WTC11 (cell line): Measurements from ENCODE around the gene HBG1. TPM values are rescaled to one million over a fixed set of nuclear protein-coding genes. Genes with fewer than 3 reads are reported as not detected.

Experiments used
- ATAC-seq: fragments of 200-7000 bp; cut with Tn5 transposase; 2 replicates; pipeline ENCODE4 v1.10.0; 2021; ENCODE audit warnings: mild to moderate bottlenecking, moderate library complexity
- CTCF ChIA-PET: fragments of 300-600 bp; sonication (Branson Sonifier 250); formaldehyde crosslinking; loops from one replicate; lab custom pipeline; 2021; ENCODE audit warnings: antibody characterized with exemption; lab: Charles Lee
- POLR2A ChIA-PET: fragments of 350-600 bp; sonication (Branson Sonifier 250); formaldehyde crosslinking; loops from one replicate; lab custom pipeline; 2021; ENCODE audit warnings: antibody characterized with exemption; lab: Charles Lee
- DNase-seq: peaks from one replicate; pipeline ENCODE4 v3.0.0; 2021; ENCODE audit warnings: low spot score
- H3K27ac Mint-ChIP-seq: 2 replicates; pipeline ENCODE4 v1.8.0; 2021; ENCODE audit warnings: mixed read lengths
- H3K27me3 Mint-ChIP-seq: 2 replicates; pipeline ENCODE4 v1.8.0; 2021; ENCODE audit warnings: low read depth, mild to moderate bottlenecking, moderate library complexity, mixed read lengths
- H3K36me3 Mint-ChIP-seq: 2 replicates; pipeline ENCODE4 v1.8.0; 2021; ENCODE audit warnings: mixed read lengths
- H3K4me1 Mint-ChIP-seq: 2 replicates; pipeline ENCODE4 v1.8.0; 2022; ENCODE audit warnings: mixed read lengths
- H3K4me3 Mint-ChIP-seq: 2 replicates; pipeline ENCODE4 v1.8.0; 2021; ENCODE audit warnings: mild to moderate bottlenecking, moderate library complexity, mixed read lengths
- H3K9me3 Mint-ChIP-seq: 2 replicates; pipeline ENCODE4 v1.8.0; 2021; ENCODE audit warnings: mixed read lengths
- AR ChIP-seq: fragments of 250-450 bp; sonication (Bioruptor Pico); IDR thresholded peaks from 2 replicates; pipeline ENCODE4 v1.9.0; 2021; ENCODE audit warnings: mild to moderate bottlenecking
- ATF3 ChIP-seq: sonication (generic); formaldehyde crosslinking; conservative IDR thresholded peaks from 2 replicates; pipeline ENCODE4 v1.8.1; 2022; ENCODE audit warnings: mild to moderate bottlenecking, missing genetic modification reagents
- ATF6 ChIP-seq: sonication (generic); formaldehyde crosslinking; IDR thresholded peaks from 2 replicates; pipeline ENCODE4 v1.8.1; 2023; ENCODE audit warnings: mild to moderate bottlenecking, missing genetic modification reagents
- CDX4 ChIP-seq: fragments of 250-450 bp; sonication (Bioruptor Pico); IDR thresholded peaks from 2 replicates; pipeline ENCODE4 v1.9.0; 2021; ENCODE audit warnings: moderate library complexity, mild to moderate bottlenecking, inconsistent platforms, borderline replicate concordance
- CTCF ChIP-seq: fragments of 200-600 bp; IDR thresholded peaks from 2 replicates; pipeline ENCODE4 v1.8.0; 2022; ENCODE audit warnings: antibody characterized with exemption
- ELF4 ChIP-seq: sonication (generic); formaldehyde crosslinking; IDR thresholded peaks from 2 replicates; pipeline ENCODE4 v1.8.1; 2022; ENCODE audit warnings: low read depth, mild to moderate bottlenecking, moderate library complexity, missing genetic modification reagents
- ERG ChIP-seq: fragments of 250-450 bp; sonication (Bioruptor Pico); IDR thresholded peaks from 2 replicates; pipeline ENCODE4 v1.8.0; 2021; ENCODE audit warnings: mild to moderate bottlenecking
- ESRRA ChIP-seq: sonication (generic); formaldehyde crosslinking; IDR thresholded peaks from 2 replicates; pipeline ENCODE4 v1.8.1; 2022; ENCODE audit warnings: mild to moderate bottlenecking, missing genetic modification reagents, borderline replicate concordance
- FOXJ3 ChIP-seq: sonication (generic); formaldehyde crosslinking; IDR thresholded peaks from 2 replicates; pipeline ENCODE4 v1.9.0; 2021; ENCODE audit warnings: missing genetic modification reagents, mild to moderate bottlenecking, borderline replicate concordance
- MLX ChIP-seq: sonication (generic); formaldehyde crosslinking; IDR thresholded peaks from 2 replicates; pipeline ENCODE4 v1.8.1; 2023; ENCODE audit warnings: mild to moderate bottlenecking, missing genetic modification reagents, moderate library complexity
- NR2C2 ChIP-seq: sonication (generic); formaldehyde crosslinking; IDR thresholded peaks from 2 replicates; pipeline ENCODE4 v1.8.0; 2022; ENCODE audit warnings: mild to moderate bottlenecking, missing genetic modification reagents
- SMAD3 ChIP-seq: sonication (generic); formaldehyde crosslinking; IDR thresholded peaks from 2 replicates; pipeline ENCODE4 v1.8.0; 2022; ENCODE audit warnings: missing genetic modification reagents, mild to moderate bottlenecking, borderline replicate concordance
- TCF7 ChIP-seq: sonication (generic); formaldehyde crosslinking; IDR thresholded peaks from 2 replicates; pipeline ENCODE4 v1.8.0; 2022; ENCODE audit warnings: mild to moderate bottlenecking, low read depth, missing genetic modification reagents, moderate library complexity
- ZNF317 ChIP-seq: sonication (generic); formaldehyde crosslinking; IDR thresholded peaks from 2 replicates; pipeline ENCODE4 v1.8.1; 2023; ENCODE audit warnings: low read depth, mild to moderate bottlenecking, moderate library complexity, missing genetic modification reagents, borderline replicate concordance
- total RNA-seq: library from RNA; stranded (reverse); gene quantifications from 3 replicates; pipeline ENCODE4 v1.2.3, GENCODE V29; 2021

Gene HBG1
- total RNA-seq, 1 experiment from 2014 or later: 3.4 TPM

- TF ChIP-seq CDX4 (no peak), ZNF317 (CRISPR knock-in tag) (no peak), ATF6 (CRISPR knock-in tag) (no peak), CTCF (no peak), SMAD3 (no peak), ATF3 (CRISPR knock-in tag) (no peak), ELF4 (CRISPR knock-in tag) (no peak), ESRRA (CRISPR knock-in tag) (no peak), AR (CRISPR knock-in tag) (no peak), TCF7 (no peak), MLX (CRISPR knock-in tag) (no peak), ERG (no peak), FOXJ3 (CRISPR knock-in tag) (no peak), NR2C2 (no peak)
- Mint-ChIP-seq H3K27ac (no peak overlapping the region), H3K4me3 (no peak overlapping the region), H3K4me1 (no peaks in the 10 kb centered on the region), H3K36me3 (no peaks in the 10 kb centered on the region), H3K27me3 (no peaks in the 10 kb centered on the region), H3K9me3 (peaks cover 5% of the 10 kb centered on the region)
- CTCF ChIA-PET: no interaction called here
- ATAC-seq (no peak), DNase-seq (no peak)
- POLR2A ChIA-PET: no interaction called here
Observed at GRCh38 chr11:5293028-5293427, 43.4 kb upstream of the HBG1 start.

GRCh38 chr11:5291207-5291838 lies 41.7 kb upstream of the HBG1 start:
- H3K36me3 Mint-ChIP-seq: no peaks in the 10 kb centered on the region
- H3K9me3 Mint-ChIP-seq: peaks cover 5% of the 10 kb centered on the region
- H3K4me1 Mint-ChIP-seq: no peaks in the 10 kb centered on the region
- no peak for DNase-seq
- no peak overlapping the region for H3K27ac Mint-ChIP-seq
- H3K27me3 Mint-ChIP-seq: no peaks in the 10 kb centered on the region
- CTCF ChIA-PET: interaction anchor here (0.6 to 1.0 kb wide), 8 partner anchors 9 to 654 kb away, joined by 3 to 9 read pairs (median 4); partner anchors contain the start of gene OR51D1
- ATAC-seq: peak; percentile 96
- no peak overlapping the region for H3K4me3 Mint-ChIP-seq
- POLR2A ChIA-PET: no interaction called here
- no peak for TF ChIP-seq CDX4
- TF ChIP-seq CTCF: peak; percentile 60
